Measurements from ENCODE around the gene GRIN2D. TPM values are rescaled to one million over a fixed set of nuclear protein-coding genes. Genes with fewer than 3 reads are reported as not detected.

The GRIN2D gene
- total and polyA plus RNA-seq, 9 donors: 0.58 to 3.1 (median 2.0) TPM

GRCh38 chr19:48359123-48359522 is 34.3 kb upstream of the GRIN2D start:
- no peak for DNase-seq
- H3K9me3 ChIP-seq (replicated peaks; ENCODE audit: control insufficient read depth, low read depth, low read length): no peaks in the 10 kb centered on the region
- peaks cover 3% of the 10 kb centered on the region for H3K36me3 ChIP-seq (ENCODE audit: control insufficient read depth, insufficient read depth, low read length)
- no peaks in the 10 kb centered on the region for H3K27me3 ChIP-seq (ENCODE audit: control insufficient read depth, insufficient read depth, low read length)
- H3K4me3 ChIP-seq (ENCODE audit: low read length): no peak overlapping the region
- no peak overlapping the region for H3K27ac ChIP-seq (ENCODE audit: low read length)
- peaks cover 7% of the 10 kb centered on the region for H3K4me1 ChIP-seq (ENCODE audit: control insufficient read depth, insufficient read depth, low read length)
- 84% methylated on average over 3 of the region's 5 CpGs for WGBS (ENCODE audit: insufficient coverage)

DNA sequence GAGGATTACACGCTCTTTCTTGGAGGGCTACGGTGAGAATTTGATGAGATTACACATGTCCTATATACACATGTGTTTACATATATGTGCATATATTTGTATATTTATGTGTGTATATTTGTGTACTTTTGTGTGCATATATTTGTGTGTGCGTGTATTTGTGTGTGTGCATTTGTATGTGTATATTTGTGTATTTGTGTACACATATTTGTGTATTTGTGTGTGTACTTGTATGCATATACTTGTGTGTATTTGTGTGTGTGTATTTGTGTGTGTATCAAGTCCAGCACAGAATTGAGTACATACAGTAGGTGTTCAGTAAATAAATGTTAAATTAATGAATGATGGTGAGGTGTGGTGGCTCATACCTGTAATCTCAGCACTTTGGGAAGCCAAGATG is 31.6 kb upstream of the GRIN2D start:
- H3K27ac ChIP-seq (ENCODE audit: low read length): no peak overlapping the region
- WGBS (ENCODE audit: insufficient coverage): 100% methylated on average over 1 of the region's 3 CpGs
- peaks cover 14% of the 10 kb centered on the region for H3K4me1 ChIP-seq (ENCODE audit: control insufficient read depth, insufficient read depth, low read length)
- no peaks in the 10 kb centered on the region for H3K27me3 ChIP-seq (ENCODE audit: control insufficient read depth, insufficient read depth, low read length)
- peaks cover 3% of the 10 kb centered on the region for H3K36me3 ChIP-seq (ENCODE audit: control insufficient read depth, insufficient read depth, low read length)
- no peak for DNase-seq
- no peak overlapping the region for H3K4me3 ChIP-seq (ENCODE audit: low read length)
- H3K9me3 ChIP-seq (replicated peaks; ENCODE audit: control insufficient read depth, low read depth, low read length): no peaks in the 10 kb centered on the region

DNA sequence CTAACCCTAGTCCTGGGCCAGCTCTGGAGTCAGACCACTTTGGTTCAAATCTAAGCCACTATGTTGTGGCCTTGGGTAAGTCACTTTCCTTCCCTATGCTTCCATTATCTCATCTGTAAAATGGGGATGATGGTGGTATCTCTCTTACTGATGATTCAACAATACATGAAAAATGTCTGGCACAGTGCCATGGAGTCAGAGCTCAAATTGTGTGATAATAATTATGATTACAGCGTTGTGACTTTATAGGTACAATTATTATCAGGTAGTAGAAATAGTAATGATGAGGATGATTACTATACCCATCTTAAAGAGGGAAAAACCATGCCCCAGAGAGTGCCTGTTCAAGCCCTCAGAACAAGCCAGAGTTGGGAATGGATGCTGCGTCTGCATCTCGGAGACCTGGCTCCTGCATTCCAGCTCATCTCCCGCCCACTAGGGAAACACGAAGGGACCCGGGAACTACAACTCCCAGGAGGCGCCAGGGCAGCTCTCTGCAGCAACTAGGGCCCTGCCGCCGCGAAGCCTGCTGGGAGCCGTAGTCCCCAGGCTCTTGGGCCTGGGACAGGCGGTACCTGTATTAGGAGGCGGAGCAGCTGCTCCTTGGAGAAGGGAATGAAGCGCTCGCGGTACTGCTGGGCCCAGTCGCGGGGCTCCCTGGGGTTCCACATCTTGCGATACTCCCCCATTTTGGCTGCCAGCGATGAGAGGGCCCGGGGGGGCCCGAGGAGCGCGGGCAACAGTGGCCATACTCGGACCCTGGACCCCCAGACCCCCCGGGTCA is 30.6 kb upstream of the GRIN2D start:
- Histone ChIP-seq H3K27ac (ENCODE audit: low read length) (peak overlapping the region; percentile 98), H3K4me1 (ENCODE audit: control insufficient read depth, insufficient read depth, low read length) (peaks cover 14% of the 10 kb centered on the region), H3K36me3 (ENCODE audit: control insufficient read depth, insufficient read depth, low read length) (peaks cover 3% of the 10 kb centered on the region), H3K27me3 (ENCODE audit: control insufficient read depth, insufficient read depth, low read length) (no peaks in the 10 kb centered on the region), H3K9me3 (replicated peaks; ENCODE audit: control insufficient read depth, low read depth, low read length) (no peaks in the 10 kb centered on the region), H3K4me3 (ENCODE audit: low read length) (peak overlapping the region; percentile 90)
- peak; percentile 98 for DNase-seq
- under 1% methylated on average over 23 of the region's 26 CpGs for WGBS (ENCODE audit: insufficient coverage)

DNA sequence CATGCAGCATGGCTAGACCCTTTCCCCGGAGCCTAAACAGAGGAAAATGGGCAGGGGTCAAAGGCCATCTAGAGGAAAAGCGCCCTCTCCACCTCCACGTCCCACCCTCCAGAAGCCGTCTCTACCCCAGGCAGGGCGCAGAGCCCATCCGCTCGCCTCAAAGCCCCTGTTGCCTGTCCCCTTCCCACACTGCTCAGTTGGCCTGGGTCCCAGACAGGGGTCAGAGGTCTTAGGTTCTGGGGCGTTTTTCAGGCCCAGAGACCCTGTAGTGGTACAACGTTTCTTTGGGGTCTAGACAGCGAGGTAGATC is 30.0 kb upstream of the GRIN2D start:
- Histone ChIP-seq H3K4me3 (ENCODE audit: low read length) (peak overlapping the region; percentile 90), H3K36me3 (ENCODE audit: control insufficient read depth, insufficient read depth, low read length) (peaks cover 3% of the 10 kb centered on the region), H3K9me3 (replicated peaks; ENCODE audit: control insufficient read depth, low read depth, low read length) (no peaks in the 10 kb centered on the region), H3K4me1 (ENCODE audit: control insufficient read depth, insufficient read depth, low read length) (peaks cover 14% of the 10 kb centered on the region), H3K27ac (ENCODE audit: low read length) (peak overlapping the region; percentile 98), H3K27me3 (ENCODE audit: control insufficient read depth, insufficient read depth, low read length) (no peaks in the 10 kb centered on the region)
- 10% methylated on average over 2 of the region's 10 CpGs for WGBS (ENCODE audit: insufficient coverage)
- no peak for DNase-seq

DNA sequence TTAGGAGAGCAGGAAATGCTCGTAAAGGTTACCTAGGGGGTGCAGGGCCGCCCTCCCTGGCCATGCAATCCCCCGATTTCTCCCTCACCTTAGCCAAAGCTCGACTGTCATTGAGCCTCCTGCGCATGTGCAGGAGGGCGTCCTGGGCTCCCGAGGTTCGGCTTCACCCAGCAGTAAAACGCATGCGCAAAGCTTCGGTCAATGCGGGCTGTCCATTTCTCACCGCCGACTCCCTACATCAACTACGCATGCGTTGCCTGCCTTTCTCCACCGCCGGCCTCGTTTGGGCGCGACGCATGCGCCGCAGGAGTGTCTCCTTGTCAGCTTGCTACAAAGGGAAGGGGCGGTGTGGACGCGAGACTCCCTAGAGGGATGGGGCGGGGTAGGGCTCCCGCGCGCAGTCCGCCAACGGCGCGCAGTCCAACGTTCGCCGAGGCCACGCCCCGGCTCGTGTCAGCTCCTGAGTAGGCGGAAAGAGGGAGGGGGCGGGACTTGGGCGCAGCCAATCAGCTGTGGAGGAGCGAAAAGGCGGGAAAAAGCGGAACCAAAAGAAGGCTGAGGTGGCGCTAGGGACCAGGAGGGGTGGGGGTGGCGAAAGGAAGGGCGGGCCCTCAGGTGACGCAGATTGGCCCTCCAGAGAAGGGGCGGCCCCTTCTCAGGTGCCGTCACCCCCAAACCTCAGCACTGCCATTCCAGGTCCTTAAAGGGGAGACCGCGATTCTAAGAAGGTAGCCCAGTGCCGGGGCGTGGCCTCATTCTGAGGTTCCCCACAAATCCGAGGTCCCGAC is 29.5 kb upstream of the GRIN2D start, which contains the start of the genes SYNGR4 and TMEM143:
TSS of gene SYNGR4 (plus strand) at position 558 of the 788 bp plus-strand sequence. CDS start 1,476 bp downstream, outside the sequence.
TSS of gene TMEM143 (minus strand) at position 131 of the 788 bp plus-strand sequence. CDS start at position 111, 20 bp downstream.
- H3K4me1 ChIP-seq (ENCODE audit: control insufficient read depth, insufficient read depth, low read length): peaks cover 14% of the 10 kb centered on the region
- peaks cover 3% of the 10 kb centered on the region for H3K36me3 ChIP-seq (ENCODE audit: control insufficient read depth, insufficient read depth, low read length)
- H3K27me3 ChIP-seq (ENCODE audit: control insufficient read depth, insufficient read depth, low read length): no peaks in the 10 kb centered on the region
- H3K9me3 ChIP-seq (replicated peaks; ENCODE audit: control insufficient read depth, low read depth, low read length): no peaks in the 10 kb centered on the region
- peak within 1 kb of the TSS; percentile 98 for H3K27ac ChIP-seq (ENCODE audit: low read length)
- H3K4me3 ChIP-seq (ENCODE audit: low read length): peak within 1 kb of the TSS; percentile 90
- WGBS (ENCODE audit: insufficient coverage): 1% methylated on average over 43 of the region's 59 CpGs
- peak; percentile 100 for DNase-seq

DNA sequence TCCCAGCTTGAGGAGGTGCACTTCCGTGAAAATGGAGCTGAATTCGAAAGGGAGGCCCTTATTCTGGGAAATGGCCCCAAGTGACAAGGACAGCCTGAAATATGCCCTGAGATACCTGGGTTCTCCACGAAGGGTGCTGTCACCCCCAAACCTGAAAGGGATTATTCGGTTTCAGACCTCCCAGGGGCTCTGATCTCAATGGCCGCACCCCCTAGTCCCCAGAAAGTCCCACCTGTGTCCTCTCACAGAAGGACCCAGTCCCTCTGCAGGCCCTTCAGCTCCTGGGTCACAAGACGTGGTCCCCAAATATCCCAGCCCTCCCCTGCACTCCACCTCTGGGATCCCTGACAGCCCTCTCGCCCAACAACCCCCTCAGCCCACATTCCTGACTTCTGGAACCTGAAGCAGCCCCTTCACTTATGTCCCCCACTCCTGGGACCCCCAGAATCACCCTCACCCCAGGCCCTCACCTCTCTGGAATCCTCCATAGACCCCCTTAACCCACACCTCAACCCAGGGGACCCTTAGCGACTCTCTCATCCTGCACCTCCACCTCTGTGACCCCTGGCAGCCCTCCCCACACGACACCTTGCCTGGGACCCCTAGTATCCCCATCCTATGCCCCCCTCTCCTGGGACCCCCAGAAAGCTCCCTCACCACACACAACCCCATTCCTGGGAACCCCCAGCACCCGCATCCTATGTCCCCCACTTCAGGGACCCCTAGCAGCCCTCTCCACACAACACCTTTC is 28.7 kb upstream of the GRIN2D start:
- Histone ChIP-seq H3K36me3 (ENCODE audit: control insufficient read depth, insufficient read depth, low read length) (peaks cover 2% of the 10 kb centered on the region), H3K4me3 (ENCODE audit: low read length) (peak overlapping the region; percentile 90), H3K27ac (ENCODE audit: low read length) (peak overlapping the region; percentile 98), H3K9me3 (replicated peaks; ENCODE audit: control insufficient read depth, low read depth, low read length) (no peaks in the 10 kb centered on the region), H3K4me1 (ENCODE audit: control insufficient read depth, insufficient read depth, low read length) (peaks cover 18% of the 10 kb centered on the region), H3K27me3 (ENCODE audit: control insufficient read depth, insufficient read depth, low read length) (no peaks in the 10 kb centered on the region)
- WGBS (ENCODE audit: insufficient coverage): 61% methylated on average over 9 of the region's 10 CpGs
- DNase-seq: peak; percentile 31

DNA sequence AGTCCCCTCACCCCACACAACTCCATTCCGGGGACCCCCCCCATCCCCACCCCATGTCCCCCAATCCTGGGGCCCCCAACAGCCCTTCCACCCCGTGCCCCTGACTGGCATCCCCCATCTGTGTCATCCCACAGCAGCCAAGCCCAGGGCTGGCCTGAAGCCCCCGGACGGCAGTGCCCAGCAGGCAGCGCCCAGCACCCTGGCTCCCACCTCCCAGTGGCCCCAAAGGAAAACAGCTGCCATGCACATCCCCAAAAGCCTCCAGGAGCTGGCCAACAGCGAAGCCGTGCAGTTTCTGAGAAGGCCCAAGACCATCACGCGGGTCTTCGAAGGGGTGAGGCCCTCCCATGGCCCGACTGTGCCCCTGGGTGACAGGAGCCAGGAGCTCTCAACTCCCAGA is 27.9 kb upstream of the GRIN2D start:
- Histone ChIP-seq H3K4me1 (ENCODE audit: control insufficient read depth, insufficient read depth, low read length) (peaks cover 18% of the 10 kb centered on the region), H3K27ac (ENCODE audit: low read length) (no peak overlapping the region), H3K9me3 (replicated peaks; ENCODE audit: control insufficient read depth, low read depth, low read length) (no peaks in the 10 kb centered on the region), H3K4me3 (ENCODE audit: low read length) (no peak overlapping the region), H3K27me3 (ENCODE audit: control insufficient read depth, insufficient read depth, low read length) (no peaks in the 10 kb centered on the region), H3K36me3 (ENCODE audit: control insufficient read depth, insufficient read depth, low read length) (no peaks in the 10 kb centered on the region)
- no peak for DNase-seq
- WGBS (ENCODE audit: insufficient coverage): 88% methylated on average over 8 of the region's 11 CpGs

DNA sequence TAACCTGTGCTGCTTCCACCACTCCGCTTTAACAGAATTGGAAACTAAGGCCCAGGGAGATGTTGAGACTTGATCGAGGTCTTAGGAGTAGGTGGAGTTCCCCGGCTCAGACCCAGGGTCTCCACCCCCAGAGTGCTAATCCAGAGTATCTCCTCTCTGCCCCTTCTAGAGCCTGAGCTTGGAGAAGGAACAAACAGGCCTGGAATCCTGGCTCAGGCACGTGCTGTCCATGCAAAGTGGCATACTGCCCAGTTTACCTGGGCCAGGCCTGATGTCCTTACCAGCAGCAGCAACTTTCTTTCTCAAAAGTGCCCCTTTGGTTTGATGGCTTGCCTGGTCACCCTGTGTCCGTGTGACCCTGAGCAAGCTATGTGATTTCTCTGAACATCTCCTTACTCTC is 25.6 kb upstream of the GRIN2D start:
- H3K4me1 ChIP-seq (ENCODE audit: control insufficient read depth, insufficient read depth, low read length): peaks cover 18% of the 10 kb centered on the region
- WGBS (ENCODE audit: insufficient coverage): 23% methylated on average over 1 of the region's 5 CpGs
- DNase-seq: no peak

DNA sequence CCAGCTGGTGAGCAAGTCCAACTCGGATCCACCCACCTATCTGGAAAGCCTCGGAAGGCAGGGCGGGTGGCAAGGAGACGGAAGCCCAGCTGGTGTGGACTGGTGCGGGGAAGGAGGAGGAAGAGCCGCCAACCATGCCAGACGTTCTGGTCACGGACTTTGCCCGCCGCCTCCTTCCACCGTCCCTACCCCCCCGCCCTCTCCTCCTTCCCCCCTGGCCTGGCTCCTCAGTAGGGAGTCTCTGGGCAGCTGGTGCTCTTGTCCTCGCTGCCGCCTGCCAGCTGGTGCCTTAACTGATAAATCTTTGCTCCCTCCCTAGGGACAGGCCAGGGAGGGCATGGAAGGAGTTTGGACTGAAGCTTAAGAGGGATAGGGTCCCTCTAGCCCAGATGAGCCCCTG is 24.5 kb upstream of the GRIN2D start:
- Histone ChIP-seq H3K4me3 (ENCODE audit: low read length) (no peak overlapping the region), H3K4me1 (ENCODE audit: control insufficient read depth, insufficient read depth, low read length) (peaks cover 12% of the 10 kb centered on the region), H3K36me3 (ENCODE audit: control insufficient read depth, insufficient read depth, low read length) (no peaks in the 10 kb centered on the region), H3K27me3 (ENCODE audit: control insufficient read depth, insufficient read depth, low read length) (no peaks in the 10 kb centered on the region), H3K27ac (ENCODE audit: low read length) (no peak overlapping the region), H3K9me3 (replicated peaks; ENCODE audit: control insufficient read depth, low read depth, low read length) (no peaks in the 10 kb centered on the region)
- no peak for DNase-seq
- 67% methylated on average over 1 of the region's 14 CpGs for WGBS (ENCODE audit: insufficient coverage)

More for the DNA sequence above, 25.6 kb upstream of the GRIN2D start:
- Histone ChIP-seq H3K4me3 (ENCODE audit: low read length) (no peak overlapping the region), H3K9me3 (replicated peaks; ENCODE audit: control insufficient read depth, low read depth, low read length) (no peaks in the 10 kb centered on the region), H3K27me3 (ENCODE audit: control insufficient read depth, insufficient read depth, low read length) (no peaks in the 10 kb centered on the region), H3K36me3 (ENCODE audit: control insufficient read depth, insufficient read depth, low read length) (no peaks in the 10 kb centered on the region), H3K27ac (ENCODE audit: low read length) (no peak overlapping the region)

DNA sequence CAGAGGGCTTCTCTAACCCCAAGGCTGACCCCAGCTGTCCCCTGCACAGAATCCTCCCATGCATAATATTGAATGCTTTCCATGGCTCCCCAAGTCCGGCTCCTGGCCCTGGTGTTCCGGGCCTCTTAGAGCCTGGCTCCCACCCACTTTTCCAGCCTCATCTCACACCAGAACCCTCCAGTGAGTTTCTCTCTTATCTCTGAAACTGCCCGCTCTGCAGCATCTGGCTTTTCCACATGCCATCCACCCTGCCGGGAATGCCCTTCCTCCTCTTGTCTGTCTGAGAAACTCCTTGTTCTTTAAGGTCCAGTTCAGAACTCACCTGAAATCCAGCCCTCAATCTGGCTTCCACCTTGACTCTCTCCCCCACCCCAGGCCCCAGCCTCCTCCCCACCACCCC is 22.5 kb upstream of the GRIN2D start:
- no peak overlapping the region for H3K27ac ChIP-seq (ENCODE audit: low read length)
- no peaks in the 10 kb centered on the region for H3K36me3 ChIP-seq (ENCODE audit: control insufficient read depth, insufficient read depth, low read length)
- H3K27me3 ChIP-seq (ENCODE audit: control insufficient read depth, insufficient read depth, low read length): no peaks in the 10 kb centered on the region
- peaks cover 5% of the 10 kb centered on the region for H3K4me1 ChIP-seq (ENCODE audit: control insufficient read depth, insufficient read depth, low read length)
- no peak overlapping the region for H3K4me3 ChIP-seq (ENCODE audit: low read length)
- 78% methylated on average over 4 of the region's 4 CpGs for WGBS (ENCODE audit: insufficient coverage)
- no peak for DNase-seq
- no peaks in the 10 kb centered on the region for H3K9me3 ChIP-seq (replicated peaks; ENCODE audit: control insufficient read depth, low read depth, low read length)

Measured in muscle of leg (tissue), 11 donors.